Mammary epithelial cell (primary cell): ENCODE measurements around the gene SEMA6A.

Experiments
- EZH2 ChIP-seq: IDR thresholded peaks from 2 replicates; pipeline ENCODE4 v1.6.1; 2012; ENCODE audit warnings: low read length, inconsistent platforms, borderline replicate concordance
- TF ChIP-seq, protein P1 (sequence below), 2 donors: IDR thresholded peaks in 1 of 2; conservative IDR thresholded peaks in 1 of 2; 2 replicates each; pipeline ENCODE4 v1.5.1; 2011 to 2012; ENCODE audit warnings: inconsistent platforms in 2 of 2, low read length in 2 of 2, mild to moderate bottlenecking in 2 of 2, control low read depth in 1 of 2, low read depth in 1 of 2; ENCODE audit not compliant: insufficient read depth in 1 of 2; ENCODE audit errors: extremely low read depth in 1 of 2

DNA sequence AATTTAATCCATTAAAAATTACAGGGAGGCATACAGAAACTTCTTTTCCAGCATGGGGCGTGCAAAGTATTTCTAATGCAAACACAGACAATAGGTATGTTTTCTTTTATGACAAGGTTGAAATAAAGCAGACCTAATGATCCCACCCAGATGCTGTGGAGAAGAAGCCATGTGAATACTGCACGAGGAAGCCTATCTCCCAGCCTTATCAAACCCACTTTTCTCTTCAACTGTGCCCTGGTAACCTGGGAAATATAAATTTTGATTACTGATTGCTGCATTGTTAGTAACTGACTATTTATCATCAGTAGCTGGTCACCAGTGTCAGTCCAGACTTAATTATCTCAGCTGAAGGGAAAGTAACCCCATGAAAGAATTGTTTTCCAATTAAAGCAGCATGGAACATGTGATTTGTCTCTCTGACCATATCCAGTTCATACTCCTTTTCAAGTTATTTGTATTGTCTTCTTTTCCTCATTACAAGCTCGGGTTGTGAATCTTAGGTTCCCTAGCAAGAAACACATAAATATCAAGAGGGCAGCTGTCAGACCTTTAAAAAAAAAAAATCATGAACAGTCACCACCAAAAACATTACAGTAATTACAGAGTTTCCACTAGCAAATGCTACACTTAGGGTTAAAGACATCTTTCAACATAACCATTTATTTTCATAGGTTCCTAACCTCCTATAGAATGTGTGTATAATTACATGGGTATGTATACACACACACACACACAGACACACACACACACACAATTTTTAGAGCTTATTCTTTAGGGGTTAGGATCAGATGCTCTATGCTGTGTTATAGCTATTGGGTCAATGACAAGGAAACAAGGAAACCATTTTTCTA, 50.3 kb downstream of the SEMA6A start:
- TF ChIP-seq, protein P1, sequence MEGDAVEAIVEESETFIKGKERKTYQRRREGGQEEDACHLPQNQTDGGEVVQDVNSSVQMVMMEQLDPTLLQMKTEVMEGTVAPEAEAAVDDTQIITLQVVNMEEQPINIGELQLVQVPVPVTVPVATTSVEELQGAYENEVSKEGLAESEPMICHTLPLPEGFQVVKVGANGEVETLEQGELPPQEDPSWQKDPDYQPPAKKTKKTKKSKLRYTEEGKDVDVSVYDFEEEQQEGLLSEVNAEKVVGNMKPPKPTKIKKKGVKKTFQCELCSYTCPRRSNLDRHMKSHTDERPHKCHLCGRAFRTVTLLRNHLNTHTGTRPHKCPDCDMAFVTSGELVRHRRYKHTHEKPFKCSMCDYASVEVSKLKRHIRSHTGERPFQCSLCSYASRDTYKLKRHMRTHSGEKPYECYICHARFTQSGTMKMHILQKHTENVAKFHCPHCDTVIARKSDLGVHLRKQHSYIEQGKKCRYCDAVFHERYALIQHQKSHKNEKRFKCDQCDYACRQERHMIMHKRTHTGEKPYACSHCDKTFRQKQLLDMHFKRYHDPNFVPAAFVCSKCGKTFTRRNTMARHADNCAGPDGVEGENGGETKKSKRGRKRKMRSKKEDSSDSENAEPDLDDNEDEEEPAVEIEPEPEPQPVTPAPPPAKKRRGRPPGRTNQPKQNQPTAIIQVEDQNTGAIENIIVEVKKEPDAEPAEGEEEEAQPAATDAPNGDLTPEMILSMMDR (conservative IDR thresholded peaks at IDR 0.05 in 1 of 2, IDR thresholded peaks at IDR 0.05 in 1 of 2; ENCODE audit: extremely low read depth in 1 of 2, insufficient read depth in 1 of 2, low read depth in 1 of 2, low read length in 2 of 2), result no peak
- no peak for TF ChIP-seq EZH2
